SK-MEL-5 (cell line): ENCODE results near the gene CCDC144A. TPM values are rescaled to one million over a fixed set of nuclear protein-coding genes. Genes with fewer than 3 reads are reported as not detected.
"Not testable (repeated sequence)": the region's sequence is repeated elsewhere in the genome, so short reads cannot be mapped to it uniquely, and the experiment has no call there.

Experiments
- DNase-seq: peaks from one replicate; pipeline ENCODE4 v3.0.0-alpha.2; 2016; ENCODE audit warnings: low read depth, low spot score
- in situ Hi-C: cut with HindIII; loops from 2 replicates; pipeline ENCODE4 v1.10.0; 2016; ENCODE audit warnings: low sequenced_read_pairs, high pct_unique_total_duplicates, low pct_unique_long_range_greater_than_20kb
- total RNA-seq: library from RNA; depleted of rRNA; stranded (reverse); fragments of >200 nt; shearing (Covaris generic); gene quantifications from 2 replicates; pipeline ENCODE4 v1.2.3, GENCODE V29; 2014

Gene CCDC144A
- total RNA-seq, 1 experiment from 2014 or later, result 0.61 TPM

DNA sequence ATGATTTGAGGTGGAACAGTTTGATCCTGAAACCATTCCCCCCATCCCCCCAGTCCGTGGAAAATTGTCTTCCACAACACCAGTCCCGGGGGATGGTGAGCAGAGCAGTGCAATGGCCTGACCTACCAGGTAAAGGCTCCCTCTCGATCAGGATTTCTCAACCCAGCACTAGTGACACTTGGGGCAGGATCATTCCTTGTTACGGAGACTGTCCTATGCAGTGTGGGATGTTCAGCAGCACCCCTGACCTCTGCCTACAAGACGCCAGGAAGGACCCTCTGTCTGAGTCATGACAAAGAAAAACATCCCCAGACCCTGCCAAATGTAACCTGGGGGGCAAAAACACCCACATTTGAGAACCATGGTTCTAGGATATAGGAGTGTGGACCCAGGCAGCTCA, 114.8 kb downstream of the CCDC144A start:
- in situ Hi-C loops, DNase-seq: not testable (repeated sequence)

DNA sequence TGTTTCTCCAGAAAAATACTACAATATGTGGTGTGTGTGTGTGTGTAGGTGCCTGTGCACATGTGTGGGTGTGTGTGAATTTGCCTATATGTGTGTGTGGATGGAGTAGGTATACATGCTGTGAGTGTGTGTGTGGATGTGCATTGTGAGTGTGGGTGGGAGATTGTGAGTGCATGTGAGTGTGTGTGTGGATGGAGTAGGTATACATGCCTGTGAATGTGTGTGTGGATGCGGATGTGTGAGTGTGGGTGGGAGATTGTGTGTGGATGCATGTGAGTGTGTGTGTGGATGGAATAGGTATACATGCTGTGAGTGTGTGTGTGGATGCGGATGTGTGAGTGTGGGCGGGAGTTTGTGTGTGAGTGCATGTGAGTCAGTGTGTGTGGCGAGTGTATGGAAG, 116.6 kb downstream of the CCDC144A start:
- DNase-seq, in situ Hi-C loops: not testable (repeated sequence)

DNA sequence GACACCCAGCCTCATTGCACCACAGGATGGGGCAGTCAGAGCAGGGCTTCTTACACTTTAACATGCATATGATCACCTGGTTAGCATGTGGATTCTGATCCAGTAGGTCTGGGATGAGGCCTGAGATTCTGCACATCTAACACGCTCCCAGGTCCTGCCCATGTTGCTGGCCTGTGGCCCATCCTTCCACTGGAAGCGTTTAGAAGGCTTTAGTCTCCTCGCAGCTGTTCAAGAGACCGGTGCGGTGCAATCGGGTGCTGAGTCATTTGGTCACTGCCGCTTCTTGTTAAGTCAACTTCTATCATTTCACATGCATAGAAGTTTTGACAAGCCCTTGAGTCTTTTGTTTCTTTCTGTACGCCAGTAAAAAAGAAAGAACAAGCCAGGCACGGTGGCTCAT, 117.6 kb downstream of the CCDC144A start:
- in situ Hi-C loops, result not testable (repeated sequence)

DNA sequence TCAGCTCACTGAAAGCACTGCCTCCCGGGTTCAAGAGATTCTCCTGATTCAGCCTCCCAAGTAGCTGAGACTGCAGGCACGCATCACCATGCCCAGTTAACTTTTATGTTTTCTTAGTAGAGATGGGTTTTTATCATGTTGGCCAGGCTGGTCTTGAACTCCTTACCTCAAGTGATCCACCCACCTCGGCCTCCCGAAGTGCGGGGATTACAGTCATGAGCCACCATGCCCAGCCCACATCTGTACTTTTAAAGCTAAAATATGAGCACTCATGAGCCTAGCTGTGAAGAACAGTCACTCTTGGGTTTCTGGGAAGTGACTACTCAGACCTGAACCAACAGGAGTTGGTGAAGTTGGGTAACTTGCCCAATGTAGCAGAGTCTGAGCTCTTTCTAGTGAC, 120.2 kb downstream of the CCDC144A start:
- DNase-seq, in situ Hi-C loops: not testable (repeated sequence)

More for the DNA sequence above, 117.6 kb downstream of the CCDC144A start:
- not testable (repeated sequence) for DNase-seq

DNA sequence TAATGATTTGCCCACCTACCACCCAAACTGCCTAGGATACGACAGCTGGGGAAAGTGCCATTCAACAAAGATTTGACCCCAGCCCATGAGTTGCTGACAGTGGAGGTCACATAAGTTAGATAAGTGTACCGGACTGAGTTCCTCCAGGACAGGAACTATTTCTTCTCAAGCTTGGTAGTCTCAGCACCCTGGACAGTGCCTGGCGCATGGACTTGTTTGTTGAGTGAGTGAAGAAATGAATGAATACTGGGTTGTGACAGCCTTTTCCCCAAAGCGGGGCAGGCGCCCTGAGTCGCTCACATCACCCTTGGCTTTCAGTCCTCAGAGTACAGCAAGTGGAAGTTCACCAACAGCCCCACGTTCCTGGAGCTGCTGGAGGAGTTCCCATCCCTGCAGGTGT, 122.1 kb downstream of the CCDC144A start:
- DNase-seq, in situ Hi-C loops: not testable (repeated sequence)

DNA sequence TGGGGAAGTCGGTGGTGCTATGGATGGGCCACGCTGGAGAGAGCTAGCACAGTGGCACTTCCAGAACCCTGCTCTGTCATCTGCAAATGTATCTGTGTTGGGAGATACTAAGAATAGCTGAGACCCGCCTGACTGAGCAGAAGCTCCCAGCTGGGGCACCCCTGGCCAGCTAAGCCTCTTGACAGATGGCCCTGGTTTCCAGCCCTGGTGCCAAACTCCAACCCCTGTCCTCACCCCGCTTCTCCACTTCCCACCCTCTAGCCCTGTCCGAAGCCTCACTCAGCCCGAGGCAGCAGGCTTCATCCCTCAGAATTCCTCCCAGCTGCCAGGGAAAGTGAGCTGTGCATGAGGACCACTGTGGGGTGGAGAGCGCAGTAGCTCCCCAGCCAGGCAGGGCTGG, 124.4 kb downstream of the CCDC144A start:
- DNase-seq, result no peak
- in situ Hi-C loops, result no loop called here

DNA sequence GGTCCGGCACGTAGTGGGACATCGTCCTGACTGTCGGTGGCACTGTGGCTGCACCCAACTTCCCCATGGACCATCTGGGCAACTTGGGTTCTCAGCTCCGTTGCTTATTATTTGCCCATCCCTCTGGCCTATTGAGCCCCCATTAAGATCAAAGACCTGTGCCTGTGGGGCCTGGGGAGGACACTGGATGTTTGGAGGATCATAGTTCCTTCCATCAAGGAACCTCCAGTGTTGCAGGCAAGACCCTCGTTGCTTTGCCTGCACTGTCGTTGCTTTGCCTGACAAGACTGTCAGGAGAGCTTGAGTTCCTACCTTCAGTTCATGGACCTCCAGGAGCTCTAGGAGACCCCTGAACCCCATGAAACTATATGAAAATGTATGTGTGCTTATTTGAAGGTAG, 127.2 kb downstream of the CCDC144A start:
- in situ Hi-C loops, result no loop called here
- no peak for DNase-seq

DNA sequence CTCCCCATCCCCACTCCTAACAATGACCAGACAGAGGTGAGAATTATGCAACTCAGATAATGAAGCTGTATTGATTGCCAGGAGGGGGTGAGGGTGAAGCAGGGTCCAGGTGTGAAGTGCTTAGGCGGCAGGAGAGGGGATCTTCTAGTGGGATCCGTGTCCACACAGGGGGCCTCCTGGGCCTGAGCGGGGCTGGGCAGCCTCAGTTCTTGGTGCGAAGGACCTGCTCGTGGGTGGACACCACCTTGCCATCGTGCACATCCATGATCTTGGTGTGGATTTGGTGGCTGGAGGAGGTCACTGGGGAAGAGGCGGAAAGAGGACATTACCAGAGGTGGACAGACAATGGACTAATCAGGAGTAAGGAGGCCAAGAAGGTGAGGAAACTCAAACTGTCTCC, 127.9 kb downstream of the CCDC144A start:
- in situ Hi-C loops, DNase-seq: not testable (repeated sequence)

DNA sequence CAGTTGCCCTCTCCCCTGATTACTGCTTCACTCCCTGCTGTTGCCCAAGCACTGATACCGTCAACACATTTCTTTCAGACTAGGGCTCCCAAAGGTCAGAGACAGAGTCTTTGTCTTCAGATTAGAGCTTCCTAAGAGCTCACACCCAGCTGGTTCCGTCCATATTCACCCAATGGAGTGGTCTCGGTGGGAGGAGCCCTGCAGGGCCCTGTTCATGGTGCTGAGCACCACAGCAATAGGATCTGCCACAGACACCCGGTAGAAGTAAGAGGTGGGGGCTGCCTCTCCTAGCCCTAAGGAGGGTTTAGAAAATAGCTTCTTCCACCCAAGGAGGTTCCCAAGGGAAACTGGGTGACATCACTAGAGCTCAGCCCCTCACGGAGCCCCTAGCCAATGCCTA, 128.3 kb downstream of the CCDC144A start:
- DNase-seq, result no peak
- in situ Hi-C loops, result no loop called here

DNA sequence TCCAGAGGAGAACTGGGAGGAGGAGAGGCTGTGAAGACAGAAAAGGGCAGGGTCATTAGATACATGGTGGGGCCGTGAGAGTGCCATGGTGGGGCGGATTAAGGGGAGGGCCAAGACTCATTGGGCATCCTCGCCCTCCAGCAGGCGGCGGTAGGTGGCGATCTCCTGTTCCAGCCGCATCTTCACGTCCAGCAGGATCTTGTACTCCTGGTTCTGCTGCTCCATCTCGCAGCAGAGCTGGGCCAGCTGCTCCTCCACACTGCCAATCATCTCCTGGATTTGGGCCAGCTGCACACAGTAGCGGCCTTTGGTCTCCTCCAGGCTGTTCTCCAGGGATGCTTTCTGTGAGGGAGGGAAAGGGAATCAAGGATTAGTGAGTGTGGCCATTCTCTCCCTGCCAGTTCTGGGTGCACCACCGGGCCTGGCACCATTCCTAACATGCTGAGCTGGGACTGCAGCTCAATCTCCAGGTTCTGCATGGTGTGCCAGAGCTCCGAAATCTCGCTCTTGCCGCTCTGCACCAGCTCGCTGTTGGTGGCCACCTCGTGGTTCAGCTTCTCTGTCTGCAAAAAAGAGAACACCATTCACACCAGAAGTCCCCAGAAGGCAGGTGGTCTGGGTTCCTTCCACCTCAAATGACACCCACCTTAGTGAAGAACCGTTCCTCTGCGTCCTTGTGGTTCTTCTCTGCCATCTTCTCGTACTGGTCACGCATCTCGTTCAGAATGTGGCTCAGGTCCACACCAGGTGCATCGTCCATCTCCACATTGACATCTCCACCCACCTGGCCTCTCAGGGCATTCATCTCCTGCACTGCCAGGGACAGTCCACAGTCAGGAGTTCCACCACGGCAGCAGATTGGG, 129.0 kb downstream of the CCDC144A start:
- in situ Hi-C loops, result no loop called here
- no peak for DNase-seq

DNA sequence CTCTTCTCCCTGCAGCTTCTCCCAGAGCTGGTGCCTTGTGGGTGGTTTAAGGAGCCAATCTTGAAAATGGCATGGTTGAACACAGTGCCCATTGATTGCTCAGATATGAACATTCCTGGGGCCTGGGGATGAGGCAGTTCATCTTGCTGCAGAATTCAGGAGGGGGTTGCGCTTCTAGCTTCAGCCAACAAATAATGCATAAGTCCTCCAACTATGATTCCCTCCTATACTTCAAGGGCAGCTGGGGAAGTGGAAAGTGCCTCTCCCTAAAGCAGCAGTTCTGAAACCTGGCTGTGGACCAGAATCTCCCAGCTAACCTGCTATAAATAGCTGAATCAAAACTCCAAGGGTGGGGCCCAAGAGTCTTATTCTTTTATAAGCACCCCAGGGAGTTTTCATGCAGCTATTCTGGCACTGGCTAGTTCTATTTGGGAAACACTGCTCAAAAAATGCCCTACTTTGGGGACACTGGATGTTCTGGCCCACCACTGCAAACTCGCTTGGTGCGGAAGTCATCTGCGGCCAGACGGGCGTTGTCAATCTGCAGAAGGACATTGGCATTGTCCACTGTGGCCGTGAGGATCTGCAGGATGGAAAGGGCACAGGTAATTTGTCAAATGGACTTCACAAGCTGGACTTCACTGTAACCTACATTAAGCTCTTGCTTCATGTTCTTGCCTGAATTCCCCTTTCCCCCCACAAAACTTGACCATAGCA, 130.3 kb downstream of the CCDC144A start:
- DNase-seq, result peak; percentile 47
- in situ Hi-C loops, result no loop called here

DNA sequence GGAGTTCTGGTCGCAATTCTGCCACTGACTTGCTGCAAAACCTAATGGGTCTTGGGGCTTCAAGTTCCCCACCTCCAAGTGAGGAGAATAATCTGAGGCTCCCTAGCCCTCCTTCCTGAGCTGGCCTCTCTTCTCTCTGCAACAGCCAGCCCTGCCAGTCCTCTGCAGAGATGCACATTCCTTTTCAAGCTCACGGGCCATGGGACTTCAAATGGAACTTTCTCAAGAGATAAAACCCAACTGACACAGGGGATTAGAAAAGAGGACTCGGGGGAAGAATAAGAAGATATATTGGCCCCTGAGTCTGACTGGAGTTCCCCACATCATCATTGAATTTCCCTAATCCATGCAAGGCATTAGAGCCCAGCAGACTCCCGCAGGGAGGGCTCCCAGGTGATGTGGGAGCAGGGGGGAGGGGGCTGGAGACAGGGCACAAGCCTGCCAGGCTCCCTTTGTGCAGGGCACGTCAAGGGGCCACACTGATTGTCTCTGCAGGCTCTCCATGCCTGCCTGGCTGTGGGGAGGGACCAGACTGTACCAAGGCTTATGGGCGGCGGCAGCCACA, 131.0 kb downstream of the CCDC144A start:
- in situ Hi-C loops, result no loop called here
- DNase-seq, result no peak

DNA sequence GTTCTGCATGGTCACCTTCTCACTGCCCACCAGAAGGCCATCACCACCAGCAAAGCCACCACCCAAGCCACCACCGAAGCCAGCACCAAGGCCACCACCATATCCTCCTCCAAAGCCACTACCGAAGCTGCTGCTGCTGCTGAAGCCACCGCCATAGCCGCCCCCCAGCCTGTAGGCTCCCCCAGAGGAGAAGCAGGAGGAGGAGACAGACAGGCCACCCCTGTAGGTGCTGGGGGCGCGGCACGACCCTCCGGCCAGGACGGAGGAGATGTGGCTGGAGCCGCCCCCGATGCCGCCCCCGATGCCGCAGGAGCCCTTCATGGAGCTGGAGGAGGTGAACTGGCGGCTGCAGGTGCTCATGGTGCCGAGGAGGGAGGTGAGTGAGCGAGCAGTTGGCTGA, 132.1 kb downstream of the CCDC144A start:
- in situ Hi-C loops, DNase-seq: not testable (repeated sequence)

DNA sequence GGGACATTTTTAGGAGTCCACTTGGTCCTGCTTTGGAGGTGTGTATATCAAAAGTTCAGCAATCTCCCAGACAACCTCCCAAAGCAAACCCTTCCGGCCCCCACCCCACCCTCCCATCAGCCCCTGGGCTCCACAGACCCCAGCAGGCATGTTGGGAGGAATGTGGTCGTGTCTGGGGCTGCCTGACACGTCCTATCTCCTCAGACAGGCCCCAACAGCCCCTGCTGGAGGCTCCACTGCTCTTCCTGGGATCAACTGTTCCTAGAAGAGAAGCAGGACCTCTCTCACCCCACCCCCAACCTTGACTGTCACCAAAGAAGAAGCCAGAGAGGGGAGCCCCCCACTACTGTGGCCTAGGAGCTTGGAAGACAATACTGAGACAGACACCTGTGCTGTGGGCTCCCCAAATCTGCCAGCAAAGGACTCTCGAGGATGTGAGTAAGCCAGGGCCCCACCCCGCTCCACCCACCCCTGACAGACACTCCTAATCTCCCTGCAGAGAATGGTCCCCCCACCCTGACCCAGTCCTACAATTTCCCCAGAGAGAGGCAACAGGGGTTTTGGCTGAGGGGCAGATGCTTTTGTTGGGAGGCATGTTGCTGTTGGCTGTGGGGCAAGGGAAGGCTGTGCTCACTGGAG, 133.8 kb downstream of the CCDC144A start:
- in situ Hi-C loops, DNase-seq: not testable (repeated sequence)
